CD4-positive, alpha-beta T cell (primary cell): ENCODE results near the gene ZBTB49. TPM values are rescaled to one million over a fixed set of nuclear protein-coding genes. Genes with fewer than 3 reads are reported as not detected.

Experiments
- ATAC-seq: fragments of 200-7000 bp; cut with Tn5 transposase; one replicate; pipeline ENCODE4 v1.10.0; 2022; ENCODE audit warnings: mild to moderate bottlenecking; ENCODE audit not compliant: poor library complexity
- CTCF ChIA-PET: fragments of 350-600 bp; sonication (Branson Sonifier 250); formaldehyde crosslinking; loops from one replicate; lab custom pipeline; 2021; ENCODE audit warnings: antibody characterized with exemption, inconsistent platforms; lab: Charles Lee
- POLR2A ChIA-PET: fragments of 350-600 bp; sonication (Branson Sonifier 250); formaldehyde crosslinking; loops from one replicate; lab custom pipeline; 2021; ENCODE audit warnings: antibody characterized with exemption, inconsistent platforms; lab: Charles Lee
- DNase-seq, 14 experiments: peaks; one replicate each; pipeline ENCODE4 v3.0.0-alpha.2; 2013 to 2020; ENCODE audit warnings: mixed read lengths in 2 of 14
- H3K27ac ChIP-seq, 2 donors: one replicate each; pipeline versions ENCODE4 v1.5.1 to v1.7.0; 2013; ENCODE audit warnings: low read length in 2 of 2, low read depth in 1 of 2, mild to moderate bottlenecking in 1 of 2
- H3K27me3 ChIP-seq, 2 experiments: 1 replicate in 1 of 2; 2 replicates in 1 of 2; pipeline versions ENCODE4 v1.6.1 to v1.7.0; 2013; ENCODE audit warnings: low read length in 2 of 2, control low read depth in 1 of 2, mild to moderate bottlenecking in 1 of 2, moderate library complexity in 1 of 2; ENCODE audit not compliant: insufficient read depth in 2 of 2, control insufficient read depth in 1 of 2
- H3K36me3 ChIP-seq: one replicate; pipeline ENCODE4 v1.6.1; 2013; ENCODE audit warnings: low read length, control low read depth; ENCODE audit not compliant: insufficient read depth
- H3K4me1 ChIP-seq: one replicate; pipeline ENCODE4 v1.6.1; 2013; ENCODE audit warnings: low read length, control low read depth; ENCODE audit not compliant: insufficient read depth
- H3K4me3 ChIP-seq: one replicate; pipeline ENCODE4 v1.5.1; 2013; ENCODE audit warnings: mild to moderate bottlenecking, low read length, moderate library complexity
- H3K9me3 ChIP-seq, 2 experiments: 1 replicate in 1 of 2; 2 replicates in 1 of 2; pipeline versions ENCODE4 v1.6.1 to v1.7.0; 2013; ENCODE audit warnings: low read length in 2 of 2, mild to moderate bottlenecking in 2 of 2, control low read depth in 1 of 2, moderate library complexity in 1 of 2; ENCODE audit not compliant: control insufficient read depth in 1 of 2, insufficient read depth in 1 of 2
- H3K27ac Mint-ChIP-seq: one replicate; pipeline ENCODE4 v1.8.0; 2020; ENCODE audit warnings: mixed read lengths
- H3K27me3 Mint-ChIP-seq: one replicate; pipeline ENCODE4 v1.8.0; 2021; ENCODE audit warnings: mixed read lengths
- H3K36me3 Mint-ChIP-seq: one replicate; pipeline ENCODE4 v1.8.0; 2021; ENCODE audit warnings: low read depth, mixed read lengths
- H3K4me1 Mint-ChIP-seq: one replicate; pipeline ENCODE4 v1.8.0; 2021; ENCODE audit warnings: low read depth, mixed read lengths
- H3K4me3 Mint-ChIP-seq: one replicate; pipeline ENCODE4 v1.8.0; 2020; ENCODE audit warnings: mild to moderate bottlenecking, mixed read lengths
- H3K9me3 Mint-ChIP-seq: one replicate; pipeline ENCODE4 v1.8.0; 2020; ENCODE audit warnings: mixed read lengths
- CTCF ChIP-seq: fragments of 200-600 bp; IDR thresholded peaks from one replicate; pipeline ENCODE4 v1.8.0; 2022; ENCODE audit warnings: antibody characterized with exemption, mild to moderate bottlenecking
- intact Hi-C, 2 experiments: fragments of 100-400 bp; cut with DNase I in 1 of 2; cut with micrococcal nuclease in 1 of 2; formaldehyde crosslinking; loops; one replicate each; pipeline versions ENCODE4 v1.15.1 to v1.9.0; 2023 to 2025; cut with DNase I, micrococcal nuclease
- total RNA-seq, 174 experiments: library from RNA in 2 of 174; stranded (reverse) in 2 of 174; gene quantifications; one replicate each; pipeline ENCODE4 v1.2.3 and lab custom pipeline; 2021 to 2026

Gene ZBTB49
- total RNA-seq, 2 experiments from 2014 or later = 6.6 to 8.8 TPM

- no peak for ATAC-seq
- POLR2A ChIA-PET = no interaction called here
Observed at GRCh38 chr4:4362991-4363697, 73.1 kb downstream of the ZBTB49 start.

GRCh38 chr4:4364061-4364460, 74.0 kb downstream of the ZBTB49 start:
- no peaks in the 10 kb centered on the region for H3K4me1 Mint-ChIP-seq
- H3K27ac ChIP-seq = no peak overlapping the region
- H3K4me3 Mint-ChIP-seq = no peak overlapping the region
- H3K27me3 ChIP-seq = no peaks in the 10 kb centered on the region
- ATAC-seq (no peak), DNase-seq (no peak)
- H3K36me3 Mint-ChIP-seq = no peaks in the 10 kb centered on the region
- no peak for TF ChIP-seq CTCF
- peaks cover 2% of the 10 kb centered on the region for H3K9me3 Mint-ChIP-seq
- H3K9me3 ChIP-seq = peaks cover 0 to 9% of the 10 kb centered on the region in 2 experiments
- CTCF ChIA-PET = no interaction called here
- POLR2A ChIA-PET = no interaction called here
- H3K4me3 ChIP-seq = no peak overlapping the region
- no peak overlapping the region for H3K27ac Mint-ChIP-seq
- H3K36me3 ChIP-seq = no peaks in the 10 kb centered on the region
- no peaks in the 10 kb centered on the region for H3K27me3 Mint-ChIP-seq
- intact Hi-C loops = loop anchor here in 1 of 2 experiments (10.0 kb wide), 1 partner anchor 891 kb away; no protein-coding TSS in a partner anchor
- H3K4me1 ChIP-seq = no peaks in the 10 kb centered on the region

More at GRCh38 chr4:4362991-4363697, 73.1 kb downstream of the ZBTB49 start:
- CTCF ChIA-PET = no interaction called here
- no peak for DNase-seq
- Histone ChIP-seq H3K27ac (no peak overlapping the region), H3K4me1 (no peaks in the 10 kb centered on the region), H3K9me3 (peaks cover 0 to 9% of the 10 kb centered on the region in 2 experiments), H3K27me3 (no peaks in the 10 kb centered on the region), H3K36me3 (no peaks in the 10 kb centered on the region), H3K4me3 (no peak overlapping the region)
- no peaks in the 10 kb centered on the region for H3K36me3 Mint-ChIP-seq
- no peaks in the 10 kb centered on the region for H3K27me3 Mint-ChIP-seq
- TF ChIP-seq CTCF = no peak
- intact Hi-C loops = loop anchor here in 1 of 2 experiments (10.0 kb wide), 1 partner anchor 892 kb away; no protein-coding TSS in a partner anchor
- H3K27ac Mint-ChIP-seq = no peak overlapping the region
- H3K9me3 Mint-ChIP-seq = peaks cover 2% of the 10 kb centered on the region
- H3K4me1 Mint-ChIP-seq = no peaks in the 10 kb centered on the region
- H3K4me3 Mint-ChIP-seq = no peak overlapping the region

- ChIA-PET CTCF (no interaction called here), POLR2A (no interaction called here)
- no peak for TF ChIP-seq CTCF
- no peak overlapping the region for H3K27ac ChIP-seq
- Mint-ChIP-seq H3K27me3 (no peaks in the 10 kb centered on the region), H3K27ac (no peak overlapping the region), H3K4me1 (no peaks in the 10 kb centered on the region), H3K4me3 (no peak overlapping the region), H3K9me3 (peaks cover 2% of the 10 kb centered on the region), H3K36me3 (no peaks in the 10 kb centered on the region)
- no peak overlapping the region for H3K4me3 ChIP-seq
- peaks cover 0 to 9% of the 10 kb centered on the region in 2 experiments for H3K9me3 ChIP-seq
- DNase-seq (no peak), ATAC-seq (no peak)
- H3K27me3 ChIP-seq = no peaks in the 10 kb centered on the region
- intact Hi-C loops = loop anchor here in 1 of 2 experiments (10.0 kb wide), 1 partner anchor 890 kb away; no protein-coding TSS in a partner anchor
- H3K36me3 ChIP-seq = no peaks in the 10 kb centered on the region
- no peaks in the 10 kb centered on the region for H3K4me1 ChIP-seq
Observed at GRCh38 chr4:4364486-4365208, 74.6 kb downstream of the ZBTB49 start.
